MCF 10A (cell line): ENCODE data around the gene AGBL4. TPM values are rescaled to one million over a fixed set of nuclear protein-coding genes. Genes with fewer than 3 reads are reported as not detected.
A peak's percentile ranks its signal among the peaks of the same experiment; 100 is the strongest.

Experiments used
- BruUV-seq: library from RNA; stranded (reverse); fragments of 400-500 nt; replicated peaks from 2 replicates; lab custom pipeline; 2021; lab: Mats Ljungman, UMichigan
- CTCF ChIA-PET: fragments of 300-600 bp; sonication (Branson Sonifier 250); formaldehyde crosslinking; extraction: SDS; loops from one replicate; lab custom pipeline; 2021; ENCODE audit warnings: antibody characterized with exemption, inconsistent platforms; lab: Yijun Ruan, JAX
- POLR2A ChIA-PET: fragments of 300-600, 350-650 bp; sonication (Branson Sonifier 250); formaldehyde crosslinking; extraction: SDS; loops from one replicate; lab custom pipeline; 2020; ENCODE audit warnings: antibody characterized with exemption, inconsistent platforms; lab: Yijun Ruan, JAX
- DNase-seq: peaks from one replicate; pipeline ENCODE4 v3.0.0-alpha.2; 2018; ENCODE audit not compliant: unreplicated experiment
- H3K27ac Mint-ChIP-seq: one replicate; pipeline ENCODE4 v1.8.0; 2022; ENCODE audit warnings: mild to moderate bottlenecking, low read depth, mixed read lengths; ENCODE audit not compliant: unreplicated experiment
- H3K27me3 Mint-ChIP-seq: one replicate; pipeline ENCODE4 v1.8.0; 2022; ENCODE audit warnings: mixed read lengths; ENCODE audit not compliant: insufficient read depth, unreplicated experiment
- H3K36me3 Mint-ChIP-seq: one replicate; pipeline ENCODE4 v1.8.0; 2022; ENCODE audit warnings: mild to moderate bottlenecking, moderate library complexity, mixed read lengths; ENCODE audit not compliant: insufficient read depth, unreplicated experiment
- H3K4me1 Mint-ChIP-seq: one replicate; pipeline ENCODE4 v1.8.0; 2022; ENCODE audit warnings: mixed read lengths; ENCODE audit not compliant: insufficient read depth, unreplicated experiment
- H3K4me3 Mint-ChIP-seq: one replicate; pipeline ENCODE4 v1.8.0; 2022; ENCODE audit warnings: mild to moderate bottlenecking, moderate library complexity, mixed read lengths; ENCODE audit not compliant: unreplicated experiment
- H3K9me3 Mint-ChIP-seq: one replicate; pipeline ENCODE4 v1.8.0; 2022; ENCODE audit warnings: mixed read lengths; ENCODE audit not compliant: unreplicated experiment
- intact Hi-C: fragments of 100-400 bp; cut with micrococcal nuclease; formaldehyde crosslinking; loops from 2 replicates; pipeline ENCODE4 v1.14.1; 2022
- total RNA-seq: library from RNA; stranded (reverse); gene quantifications from 2 replicates; pipeline ENCODE4 v1.2.3, GENCODE V29; 2022
- TF ChIP-seq, protein P1 (sequence below): fragments of 200-600 bp; IDR thresholded peaks from one replicate; pipeline ENCODE4 v1.8.0; 2022; ENCODE audit warnings: antibody characterized with exemption, mild to moderate bottlenecking; ENCODE audit not compliant: unreplicated experiment

The AGBL4 gene
- total RNA-seq, 1 experiment from 2014 or later = not detected

GRCh38 chr1:49229555-49229954 is 794.2 kb downstream of the AGBL4 start:
- POLR2A ChIA-PET = no interaction called here
- no peaks in the 10 kb centered on the region for H3K27me3 Mint-ChIP-seq
- H3K4me3 Mint-ChIP-seq = no peak overlapping the region
- no peaks in the 10 kb centered on the region for H3K36me3 Mint-ChIP-seq
- no peaks in the 10 kb centered on the region for H3K9me3 Mint-ChIP-seq
- DNase-seq = peak; percentile 11
- H3K27ac Mint-ChIP-seq = no peak overlapping the region
- TF ChIP-seq, protein P1, sequence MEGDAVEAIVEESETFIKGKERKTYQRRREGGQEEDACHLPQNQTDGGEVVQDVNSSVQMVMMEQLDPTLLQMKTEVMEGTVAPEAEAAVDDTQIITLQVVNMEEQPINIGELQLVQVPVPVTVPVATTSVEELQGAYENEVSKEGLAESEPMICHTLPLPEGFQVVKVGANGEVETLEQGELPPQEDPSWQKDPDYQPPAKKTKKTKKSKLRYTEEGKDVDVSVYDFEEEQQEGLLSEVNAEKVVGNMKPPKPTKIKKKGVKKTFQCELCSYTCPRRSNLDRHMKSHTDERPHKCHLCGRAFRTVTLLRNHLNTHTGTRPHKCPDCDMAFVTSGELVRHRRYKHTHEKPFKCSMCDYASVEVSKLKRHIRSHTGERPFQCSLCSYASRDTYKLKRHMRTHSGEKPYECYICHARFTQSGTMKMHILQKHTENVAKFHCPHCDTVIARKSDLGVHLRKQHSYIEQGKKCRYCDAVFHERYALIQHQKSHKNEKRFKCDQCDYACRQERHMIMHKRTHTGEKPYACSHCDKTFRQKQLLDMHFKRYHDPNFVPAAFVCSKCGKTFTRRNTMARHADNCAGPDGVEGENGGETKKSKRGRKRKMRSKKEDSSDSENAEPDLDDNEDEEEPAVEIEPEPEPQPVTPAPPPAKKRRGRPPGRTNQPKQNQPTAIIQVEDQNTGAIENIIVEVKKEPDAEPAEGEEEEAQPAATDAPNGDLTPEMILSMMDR = no peak
- no peaks in the 10 kb centered on the region for H3K4me1 Mint-ChIP-seq
- intact Hi-C loops = no loop called here
- CTCF ChIA-PET = no interaction called here
- no TSS peak for BruUV-seq

DNA sequence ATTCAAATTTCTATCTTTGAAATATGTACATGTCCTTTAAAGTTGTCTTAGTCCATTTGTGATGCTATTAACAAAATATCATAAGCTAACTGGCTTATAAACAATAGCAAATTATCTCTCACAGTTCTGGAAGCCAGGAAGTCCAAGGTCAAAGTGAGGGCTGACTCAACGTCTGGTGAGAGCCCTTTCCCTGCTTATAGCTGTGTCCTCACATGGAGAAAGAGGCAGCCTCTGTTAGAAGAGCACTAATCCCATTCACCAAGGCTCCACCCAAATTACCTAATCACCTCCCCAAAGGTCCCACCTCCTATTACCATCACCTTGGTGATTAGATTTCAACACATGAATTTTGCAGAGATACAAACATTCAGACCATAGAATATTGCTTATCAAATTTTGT is 797.0 kb downstream of the AGBL4 start:
- Mint-ChIP-seq H3K27me3 (no peaks in the 10 kb centered on the region), H3K4me1 (no peaks in the 10 kb centered on the region), H3K27ac (no peak overlapping the region), H3K9me3 (no peaks in the 10 kb centered on the region), H3K36me3 (peaks cover 5% of the 10 kb centered on the region), H3K4me3 (no peak overlapping the region)
- CTCF ChIA-PET = interaction anchor here (0.6 kb wide), 1 partner anchor 47 kb away, joined by 3 read pairs; no protein-coding TSS in a partner anchor
- BruUV-seq = no TSS peak
- intact Hi-C loops = no loop called here
- POLR2A ChIA-PET = no interaction called here
- DNase-seq = peak; percentile 2
- TF ChIP-seq, protein P1 = no peak

- H3K9me3 Mint-ChIP-seq = no peaks in the 10 kb centered on the region
- no peaks in the 10 kb centered on the region for H3K27me3 Mint-ChIP-seq
- H3K27ac Mint-ChIP-seq = no peak overlapping the region
- H3K4me1 Mint-ChIP-seq = no peaks in the 10 kb centered on the region
- no peak overlapping the region for H3K4me3 Mint-ChIP-seq
- CTCF ChIA-PET = no interaction called here
- peaks cover 5% of the 10 kb centered on the region for H3K36me3 Mint-ChIP-seq
- intact Hi-C loops = no loop called here
- DNase-seq = no peak
- POLR2A ChIA-PET = no interaction called here
- TF ChIP-seq, protein P1 = no peak
- BruUV-seq = no TSS peak
Observed at GRCh38 chr1:49225464-49225863, 798.3 kb downstream of the AGBL4 start.

DNA sequence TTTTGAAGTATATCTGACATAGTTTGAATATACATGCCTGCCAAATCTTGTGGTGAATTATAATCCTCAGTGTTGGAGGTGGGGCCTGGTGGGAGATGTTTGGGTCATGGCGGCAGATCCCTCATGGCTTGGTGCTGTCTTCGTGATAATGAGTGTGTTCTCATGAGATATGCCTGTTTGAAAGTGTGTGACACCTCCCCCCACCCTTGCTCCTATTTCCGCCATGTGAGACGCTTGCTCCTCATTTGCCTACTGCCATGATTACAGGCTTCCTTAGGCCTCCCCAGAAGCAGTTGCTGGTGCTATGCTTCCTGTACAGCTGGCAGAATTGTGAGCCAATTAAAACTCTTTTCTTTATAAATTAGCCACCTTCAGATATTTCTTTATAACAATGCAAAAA is 810.5 kb downstream of the AGBL4 start:
- no peaks in the 10 kb centered on the region for H3K9me3 Mint-ChIP-seq
- TF ChIP-seq, protein P1 = no peak
- H3K27ac Mint-ChIP-seq = no peak overlapping the region
- ChIA-PET POLR2A (no interaction called here), CTCF (interaction anchor here (0.6 to 1.0 kb wide), 2 partner anchors 11 to 463 kb away, joined by 3 read pairs; no protein-coding TSS in a partner anchor)
- no peak overlapping the region for H3K4me3 Mint-ChIP-seq
- no TSS peak for BruUV-seq
- intact Hi-C loops = no loop called here
- H3K27me3 Mint-ChIP-seq = no peaks in the 10 kb centered on the region
- H3K36me3 Mint-ChIP-seq = no peaks in the 10 kb centered on the region
- no peak for DNase-seq
- no peaks in the 10 kb centered on the region for H3K4me1 Mint-ChIP-seq
